Brain pericyte (primary cell): ENCODE data around the gene RABL2A.
"Not testable (repeated sequence)": the region's sequence is repeated elsewhere in the genome, so short reads cannot be mapped to it uniquely, and the experiment has no call there.

Experiments used
- DNase-seq: peaks from one replicate; pipeline ENCODE4 v3.0.0-alpha.2; 2012; ENCODE audit warnings: low read depth, low spot score

RABL2A gene

DNA sequence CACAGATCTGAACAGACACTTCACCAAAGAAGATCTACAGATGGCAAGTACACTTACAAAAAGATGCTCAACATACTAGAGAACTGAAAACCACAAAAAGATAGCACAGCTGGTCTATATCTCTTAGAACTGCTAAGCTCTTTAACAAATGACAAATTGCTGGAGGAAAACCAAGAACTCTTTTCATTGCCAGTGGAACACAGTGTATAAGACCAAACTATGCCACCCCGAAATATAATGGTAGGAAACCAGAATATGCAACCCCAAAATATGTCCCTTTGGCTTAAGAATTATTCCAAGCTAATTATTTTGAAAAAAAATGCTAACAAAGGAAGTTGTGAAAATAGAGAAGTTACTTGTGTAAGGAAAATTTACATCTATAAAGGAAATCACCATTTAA lies 21.0 kb upstream of the RABL2A start:
- DNase-seq, result not testable (repeated sequence)

DNA sequence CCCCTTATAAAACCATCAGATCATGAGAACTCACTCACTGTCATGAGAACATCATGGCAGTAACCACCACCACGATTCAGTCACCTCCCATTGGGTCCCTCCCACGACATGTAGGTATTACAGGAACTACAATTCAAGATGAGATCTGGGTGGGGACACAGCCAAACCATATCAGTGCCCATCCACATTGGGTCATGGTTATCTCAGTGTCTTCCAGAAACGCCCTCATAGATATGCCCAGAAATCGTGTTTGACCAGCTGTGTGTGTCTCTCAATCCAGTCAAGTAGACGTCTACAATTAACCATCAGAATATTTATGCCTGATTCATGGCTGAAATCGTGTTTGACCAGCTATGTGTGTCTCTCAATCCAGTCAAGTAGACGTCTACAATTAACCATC lies 17.2 kb upstream of the RABL2A start:
- DNase-seq, result not testable (repeated sequence)

DNA sequence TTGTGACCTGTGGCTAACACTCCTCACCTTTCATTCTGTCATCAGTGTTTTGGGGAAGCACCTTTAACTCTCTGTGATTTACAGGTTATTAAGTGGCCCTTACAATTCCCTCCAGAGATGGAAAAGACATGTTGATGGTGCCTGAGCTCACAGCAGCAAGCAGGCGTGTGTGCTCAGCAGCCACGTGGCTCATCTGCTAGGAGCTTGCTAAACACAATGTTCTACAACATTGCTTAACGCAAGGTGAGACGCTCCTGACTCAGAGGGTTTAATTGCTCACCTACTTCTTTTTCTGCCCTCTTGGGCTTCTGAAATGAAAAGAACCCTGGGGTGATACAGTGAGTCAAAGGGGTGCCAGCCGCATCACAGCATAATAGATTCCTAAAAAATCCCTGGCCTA lies 6.1 kb upstream of the RABL2A start:
- not testable (repeated sequence) for DNase-seq

DNA sequence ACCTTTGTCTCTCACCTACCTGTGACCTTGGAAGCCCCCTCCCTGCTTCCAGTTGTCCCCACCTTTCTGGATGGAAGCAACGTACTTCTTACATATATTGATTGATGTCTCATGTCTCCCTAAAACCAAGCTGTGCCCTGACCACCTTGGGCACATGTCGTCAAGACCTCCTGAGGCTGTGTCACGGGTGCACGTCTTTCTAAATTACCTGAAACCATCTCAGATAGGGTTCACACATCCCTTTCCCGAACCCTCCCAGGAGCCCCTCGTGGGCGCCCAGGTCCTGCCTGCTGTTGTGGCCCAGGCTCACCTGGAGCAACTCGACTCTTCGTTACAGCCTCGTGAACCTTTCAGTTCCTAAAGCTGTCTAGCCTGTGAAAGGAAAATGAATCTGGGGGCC lies 1.2 kb upstream of the RABL2A start:
- DNase-seq, result not testable (repeated sequence)

DNA sequence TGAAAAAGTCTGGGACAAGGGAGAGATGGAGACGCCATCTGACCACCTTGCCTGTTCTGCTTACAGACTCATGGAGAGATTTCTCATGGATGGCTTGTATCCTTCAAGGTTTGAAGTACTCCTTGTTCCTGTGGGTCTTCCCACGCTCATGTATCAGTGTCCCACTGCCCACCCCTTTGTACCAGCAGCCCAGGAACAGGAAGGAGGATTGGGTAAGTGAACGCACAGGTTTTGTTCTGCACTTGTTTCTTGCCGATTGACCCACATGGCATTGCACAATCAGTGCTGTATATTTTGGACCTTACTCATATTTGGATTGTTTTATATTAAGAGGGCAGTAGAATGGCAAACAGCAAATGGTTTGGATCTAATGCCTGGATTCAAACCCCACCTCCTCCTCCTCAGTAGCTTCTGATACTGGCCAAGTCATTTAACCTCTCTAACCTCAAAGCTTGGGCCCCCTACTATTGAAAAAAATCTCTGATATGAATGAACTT lies 5.8 kb downstream of the RABL2A start:
- DNase-seq, result not testable (repeated sequence)

DNA sequence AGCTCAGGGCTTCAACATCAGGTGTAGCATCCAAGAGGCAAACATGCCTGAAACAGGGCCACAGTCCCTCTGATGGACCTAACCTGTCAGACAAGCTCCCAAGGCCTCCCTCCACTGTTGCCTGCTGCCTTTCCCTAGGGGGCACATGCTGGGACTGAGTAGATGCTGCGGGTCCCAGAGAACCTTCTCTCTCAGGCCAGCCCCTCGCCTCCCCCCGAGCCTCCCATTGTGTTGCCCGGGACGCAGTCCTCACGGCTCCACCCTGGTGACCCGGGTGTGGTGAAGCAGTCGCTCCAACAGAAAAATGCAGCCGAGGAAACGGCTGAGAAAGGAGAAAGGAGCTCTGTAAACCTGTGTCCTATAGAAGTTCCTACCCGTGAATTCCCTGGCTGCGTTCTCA lies 8.3 kb downstream of the RABL2A start:
- DNase-seq, result not testable (repeated sequence)

DNA sequence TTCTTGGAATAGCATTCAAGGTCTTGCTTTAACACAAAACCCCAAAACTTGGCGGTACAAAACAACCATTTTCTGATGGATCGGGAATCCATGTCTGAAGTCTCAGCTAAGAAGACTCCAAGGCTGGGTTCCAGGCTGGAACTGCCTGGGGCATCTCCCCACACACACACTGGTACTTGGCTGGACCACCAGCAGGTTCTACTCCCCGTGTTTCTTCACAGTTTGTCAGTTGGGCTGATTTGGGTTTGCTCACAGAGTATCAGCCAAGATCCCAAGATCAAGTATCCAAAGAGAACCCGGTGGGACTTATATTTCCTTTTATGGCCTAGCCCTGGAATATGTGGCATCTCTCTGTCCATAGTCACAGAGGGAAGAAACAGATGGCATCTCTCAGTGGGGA lies 9.2 kb downstream of the RABL2A start:
- DNase-seq, result not testable (repeated sequence)

DNA sequence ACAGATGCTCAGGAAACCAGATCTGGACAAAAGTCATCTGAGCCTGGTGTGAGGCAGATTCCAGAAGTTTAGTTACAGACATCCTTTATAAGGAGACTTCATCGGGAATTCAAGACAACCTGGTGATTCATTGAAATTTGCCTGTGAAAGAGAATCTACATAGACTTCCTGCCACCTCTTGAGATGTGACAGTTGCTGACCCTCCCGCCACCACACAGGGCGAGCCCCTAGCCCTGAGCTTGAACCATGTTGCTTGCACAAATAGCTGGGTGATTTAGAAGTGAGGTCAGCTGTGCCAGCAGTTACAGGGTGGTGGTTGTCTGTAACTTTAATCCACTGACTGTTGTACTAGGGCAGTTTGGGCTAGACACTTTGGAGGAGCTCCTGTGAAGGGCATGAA lies 11.0 kb downstream of the RABL2A start:
- DNase-seq, result not testable (repeated sequence)

DNA sequence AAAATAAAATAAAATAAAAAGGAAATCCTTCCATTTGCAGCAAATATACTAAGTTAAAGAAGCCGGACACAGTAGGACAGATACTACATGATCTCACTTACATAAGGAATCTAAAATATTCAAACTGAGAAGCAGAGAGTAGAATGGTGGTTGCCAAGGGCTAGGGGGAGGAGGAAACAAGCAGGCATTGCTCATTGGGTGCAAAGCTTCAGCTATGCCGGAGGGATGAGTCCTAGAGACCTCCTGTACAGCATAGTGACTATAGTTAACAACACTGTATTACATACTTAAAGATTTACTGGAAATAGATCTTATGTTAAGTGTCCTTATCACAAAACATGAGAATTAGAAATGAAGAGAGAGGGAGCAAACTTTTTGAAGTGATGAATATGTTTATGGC lies 19.2 kb downstream of the RABL2A start:
- DNase-seq, result not testable (repeated sequence)

DNA sequence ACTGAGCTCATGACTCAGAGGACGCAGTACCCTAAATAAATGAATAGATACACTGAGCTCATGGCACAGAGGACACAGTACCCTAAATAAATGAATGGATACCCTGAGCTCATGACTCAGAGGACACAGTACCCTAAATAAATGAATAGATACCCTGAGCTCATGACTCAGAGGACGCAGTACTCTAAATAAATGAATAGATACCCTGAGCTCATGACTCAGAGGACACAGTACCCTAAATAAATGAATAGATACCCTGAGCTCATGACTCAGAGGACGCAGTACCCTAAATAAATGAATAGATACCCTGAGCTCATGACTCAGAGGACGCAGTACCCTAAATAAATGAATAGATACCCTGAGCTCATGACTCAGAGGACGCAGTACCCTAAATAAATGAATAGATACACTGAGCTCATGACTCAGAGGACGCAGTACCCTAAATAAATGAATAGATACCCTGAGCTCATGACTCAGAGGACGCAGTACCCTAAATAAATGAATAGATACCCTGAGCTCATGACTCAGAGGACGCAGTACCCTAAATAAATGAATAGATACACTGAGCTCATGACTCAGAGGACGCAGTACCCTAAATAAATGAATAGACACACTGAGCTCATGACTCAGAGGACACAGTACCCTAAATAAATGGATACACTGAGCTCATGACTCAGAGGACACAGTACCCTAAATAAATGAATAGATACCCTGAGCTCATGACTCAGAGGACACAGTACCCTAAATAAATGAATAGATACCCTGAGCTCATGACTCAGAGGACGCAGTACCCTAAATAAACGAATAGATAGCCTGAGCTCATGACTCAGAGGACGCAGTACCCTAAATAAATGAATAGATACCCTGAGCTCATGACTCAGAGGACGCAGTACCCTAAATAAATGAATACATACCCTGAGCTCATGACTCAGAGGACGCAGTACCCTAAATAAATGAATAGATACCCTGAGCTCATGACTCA lies 24.1 kb downstream of the RABL2A start:
- not testable (repeated sequence) for DNase-seq

DNA sequence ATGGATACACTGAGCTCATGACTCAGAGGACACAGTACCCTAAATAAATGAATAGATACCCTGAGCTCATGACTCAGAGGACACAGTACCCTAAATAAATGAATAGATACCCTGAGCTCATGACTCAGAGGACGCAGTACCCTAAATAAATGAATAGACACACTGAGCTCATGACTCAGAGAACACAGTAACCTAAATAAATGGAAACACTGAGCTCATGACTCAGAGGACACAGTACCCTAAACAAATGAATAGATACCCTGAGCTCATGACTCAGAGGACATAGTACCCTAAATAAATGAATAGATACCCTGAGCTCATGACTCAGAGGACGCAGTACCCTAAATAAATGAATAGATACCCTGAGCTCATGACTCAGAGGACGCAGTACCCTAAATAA lies 25.5 kb downstream of the RABL2A start:
- not testable (repeated sequence) for DNase-seq

DNA sequence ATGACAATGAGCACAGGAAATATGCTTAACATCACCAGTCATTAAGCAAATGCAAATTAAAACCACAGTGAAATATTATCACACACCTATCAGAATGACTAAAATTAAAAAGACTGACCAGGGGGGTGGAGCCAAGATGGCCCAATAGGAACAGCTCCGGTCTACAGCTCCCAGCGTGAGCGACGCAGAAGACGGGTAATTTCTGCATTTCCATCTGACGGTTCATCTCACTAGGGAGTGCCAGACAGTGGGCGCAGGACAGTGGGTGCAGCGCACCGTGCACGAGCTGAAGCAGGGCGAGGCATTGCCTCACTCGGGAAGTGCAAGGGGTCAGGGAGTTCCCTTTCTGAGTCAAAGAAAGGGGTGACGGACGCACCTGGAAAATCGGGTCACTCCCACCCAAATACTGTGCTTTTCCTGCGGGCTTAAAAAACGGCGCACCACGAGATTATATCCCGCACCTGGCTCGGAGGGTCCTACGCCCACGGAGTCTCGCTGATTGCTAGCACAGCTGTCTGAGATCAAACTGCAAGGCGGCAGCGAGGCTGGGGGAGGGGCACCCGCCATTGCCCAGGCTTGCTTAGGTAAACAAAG lies 29.1 kb downstream of the RABL2A start:
- not testable (repeated sequence) for DNase-seq

DNA sequence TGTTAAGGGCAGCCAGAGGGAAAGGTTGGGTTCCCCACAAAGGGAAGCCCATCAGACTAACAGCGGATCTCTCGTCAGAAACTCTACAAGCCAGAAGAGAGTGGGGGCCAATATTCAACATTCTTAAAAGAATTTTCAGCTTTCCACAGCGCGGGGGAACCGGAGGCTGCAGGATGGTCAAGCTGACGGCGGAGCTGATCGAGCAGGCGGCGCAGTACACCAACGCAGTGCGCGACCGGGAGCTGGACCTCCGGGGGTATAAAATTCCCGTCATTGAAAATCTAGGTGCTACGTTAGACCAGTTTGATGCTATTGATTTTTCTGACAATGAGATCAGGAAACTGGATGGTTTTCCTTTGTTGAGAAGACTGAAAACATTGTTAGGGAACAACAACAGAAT lies 30.7 kb downstream of the RABL2A start:
- DNase-seq, result not testable (repeated sequence)

DNA sequence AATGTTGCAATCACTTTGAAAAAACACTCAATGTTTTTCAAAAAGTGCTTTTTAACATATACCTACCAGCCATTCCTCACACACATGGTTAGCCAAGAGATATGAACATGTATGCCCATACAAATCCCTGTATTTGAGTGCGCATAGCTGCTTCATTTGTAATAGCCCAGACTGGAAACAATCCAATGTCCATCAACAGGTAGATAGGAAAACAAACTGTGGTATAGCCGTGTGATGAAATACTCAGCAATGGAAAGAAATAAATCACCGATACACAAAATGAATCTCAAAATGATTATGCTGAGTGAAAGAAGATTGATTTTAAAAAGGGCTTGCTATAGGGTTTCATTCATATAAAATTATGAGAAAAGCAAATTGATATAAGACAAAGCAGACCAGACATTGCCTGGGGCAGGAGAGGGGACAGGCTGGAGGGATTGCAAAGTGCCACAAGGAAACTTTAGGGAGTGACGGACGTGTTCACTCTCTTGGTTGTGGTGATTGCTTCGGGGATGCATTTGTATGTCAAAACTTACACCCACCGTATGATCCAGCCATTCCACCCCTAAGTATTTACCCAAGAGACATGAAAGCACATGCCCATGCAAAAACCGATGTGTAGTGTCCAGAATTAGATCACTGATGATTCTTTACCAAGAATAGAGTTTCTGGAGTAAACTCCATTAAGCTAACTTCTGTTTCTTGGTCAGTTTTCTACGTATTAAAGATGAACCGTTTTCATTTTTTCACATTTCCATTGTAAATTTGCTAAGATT lies 36.4 kb downstream of the RABL2A start:
- DNase-seq, result not testable (repeated sequence)

DNA sequence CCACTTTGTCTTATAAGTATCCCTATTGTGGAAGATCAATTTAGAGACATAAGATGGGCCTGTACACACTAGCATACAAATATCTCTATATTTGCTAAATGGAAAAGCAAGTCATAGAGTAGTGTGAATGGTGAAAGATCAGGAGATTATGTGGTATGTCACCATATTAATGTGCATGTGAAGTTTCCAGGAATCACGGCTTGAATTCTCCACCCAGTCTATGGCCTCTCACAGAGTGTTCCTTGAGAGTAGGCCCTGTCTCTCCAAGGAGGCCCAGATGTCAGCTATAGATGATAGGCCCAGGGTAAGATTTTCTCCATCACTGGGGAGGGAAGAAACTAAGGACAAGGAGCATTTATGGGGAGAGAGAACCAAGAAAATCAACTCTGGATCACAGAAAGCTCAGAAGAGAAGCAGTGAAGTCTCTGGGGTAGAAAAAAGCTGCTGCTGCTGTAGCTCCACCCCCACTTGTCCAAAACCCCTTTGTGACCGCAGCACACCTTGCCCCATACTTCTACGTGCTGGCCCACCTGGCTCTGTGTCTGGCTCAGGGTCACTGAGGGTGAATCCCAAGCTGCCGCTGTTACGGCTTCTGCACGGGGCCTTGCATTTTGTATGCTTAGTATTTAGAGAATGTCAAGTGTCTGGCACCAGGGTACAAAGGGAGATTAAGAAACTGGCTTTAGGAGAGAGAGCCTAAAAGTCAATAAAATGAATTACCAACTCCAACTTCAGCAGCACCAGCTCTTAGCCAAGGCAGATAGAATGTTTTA lies 37.9 kb downstream of the RABL2A start:
- not testable (repeated sequence) for DNase-seq

DNA sequence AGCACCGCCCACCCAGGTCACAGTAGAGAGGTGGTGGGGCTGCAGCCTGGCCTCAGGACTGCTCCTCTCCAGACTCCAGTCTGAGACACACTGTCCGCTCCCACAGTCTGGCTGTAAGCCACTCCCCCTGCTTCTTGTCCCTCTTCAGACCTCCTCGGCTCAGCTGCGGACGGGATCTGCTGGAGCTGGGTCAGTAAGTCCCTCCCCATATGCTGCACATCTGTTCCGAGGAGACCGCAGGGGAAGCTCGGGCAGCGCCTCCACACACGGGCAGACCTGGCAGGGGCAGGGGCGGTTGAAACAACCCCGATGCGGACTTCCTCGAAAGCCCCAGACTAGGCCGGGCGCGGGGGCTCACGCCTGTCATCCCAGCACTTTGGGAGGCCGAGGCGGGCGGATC lies 41.9 kb downstream of the RABL2A start:
- DNase-seq, result not testable (repeated sequence)

DNA sequence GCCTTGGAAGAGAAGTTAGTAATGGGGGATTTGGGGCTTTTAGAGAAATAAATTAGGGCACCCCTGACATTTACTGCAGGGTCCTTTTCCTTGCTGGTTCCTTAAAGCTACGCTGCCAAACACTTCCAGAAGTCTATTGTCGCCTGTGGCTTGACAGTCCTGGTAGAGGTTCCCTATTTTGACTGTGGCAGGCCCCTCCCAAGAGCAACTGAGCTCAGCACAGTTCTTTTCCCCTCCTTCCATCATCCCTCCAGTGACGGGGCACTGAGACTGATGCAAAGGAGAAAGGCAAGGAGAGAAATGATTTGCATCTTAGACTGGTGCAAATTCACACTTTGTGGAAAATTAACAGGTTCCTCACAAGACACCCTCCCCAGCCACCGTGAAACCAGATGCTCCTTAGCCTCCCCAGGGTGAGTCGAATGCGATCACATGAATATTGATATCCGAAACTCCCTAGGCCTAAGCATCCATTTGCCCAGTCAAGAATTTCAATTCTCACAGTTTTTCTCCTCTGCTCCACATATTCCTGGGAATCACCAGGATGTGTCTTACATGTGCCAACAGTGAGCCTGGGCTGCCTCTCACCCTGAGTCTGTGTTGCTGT lies 45.4 kb downstream of the RABL2A start:
- no peak for DNase-seq

DNA sequence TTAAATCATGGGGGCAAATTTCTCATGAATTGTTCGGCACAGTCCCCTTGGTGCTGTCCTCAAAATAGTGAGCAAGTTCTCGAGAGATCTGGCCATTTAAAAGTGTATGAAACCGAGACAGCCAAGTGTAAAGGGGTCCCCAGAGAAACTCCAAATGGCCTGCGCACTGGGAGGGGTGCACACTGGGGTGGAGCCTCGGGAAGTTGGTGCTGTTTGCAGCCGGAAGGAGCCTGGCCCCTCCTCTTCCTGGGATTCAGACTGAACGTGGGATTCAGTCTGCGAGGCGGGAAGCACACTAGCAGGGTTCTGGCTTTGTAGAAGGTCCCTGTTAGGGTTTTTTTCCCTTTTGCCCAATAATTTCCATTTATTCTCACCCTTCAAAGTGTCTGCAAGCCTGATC lies 48.8 kb downstream of the RABL2A start:
- no peak for DNase-seq

DNA sequence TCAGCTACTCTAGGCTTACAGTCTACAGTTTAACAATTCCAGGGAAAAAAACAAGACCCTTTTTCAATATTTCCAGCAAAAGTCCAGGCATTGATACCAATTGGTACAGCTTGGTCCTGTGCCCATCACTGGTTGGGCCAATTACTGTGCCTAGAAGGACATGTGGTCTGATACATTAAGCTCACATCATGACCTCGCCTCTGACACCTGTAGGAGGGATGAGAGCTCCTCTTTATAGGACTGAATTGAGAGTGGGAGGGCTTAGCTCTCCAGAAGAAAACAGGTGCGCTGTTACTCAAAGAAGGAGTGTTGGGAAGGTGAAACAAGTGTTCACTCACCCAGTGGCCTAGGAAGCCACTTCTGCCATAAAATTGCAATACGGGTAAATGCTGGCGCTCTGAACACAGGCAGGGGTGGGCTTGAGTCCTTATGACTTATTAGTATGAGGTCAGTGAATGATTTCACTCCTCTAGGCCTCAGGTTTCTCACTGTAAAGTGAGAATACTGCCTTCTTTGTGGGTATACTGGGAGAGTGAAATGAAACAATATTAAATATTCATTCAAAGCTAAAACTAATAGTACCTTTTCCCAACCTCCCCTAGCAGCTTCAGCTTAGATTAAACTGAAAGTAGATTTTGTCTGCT lies 49.7 kb downstream of the RABL2A start:
- no peak for DNase-seq

DNA sequence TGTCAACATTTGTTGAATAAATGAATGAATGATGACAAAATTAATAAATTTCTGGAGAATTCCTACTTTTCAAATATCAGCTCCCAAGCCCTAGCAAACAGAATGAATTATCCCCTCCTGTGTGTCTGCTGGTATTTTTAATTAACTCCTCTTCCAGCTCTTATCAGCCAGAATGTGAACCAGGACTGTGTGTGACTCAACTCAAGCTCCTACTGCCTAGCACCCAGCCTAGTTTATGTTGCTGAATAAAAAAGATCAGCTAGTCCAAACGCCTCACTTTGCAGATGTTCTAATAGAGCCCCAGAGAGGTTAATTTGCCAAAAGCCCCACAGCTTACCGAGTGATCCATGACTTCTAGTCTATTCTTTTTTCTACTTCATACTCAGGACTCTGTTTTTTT lies 50.3 kb downstream of the RABL2A start:
- no peak for DNase-seq
